Peyer's patch (tissue), 4 donors: ENCODE measurements around the gene TMEM131.

Experiments used
- CTCF ChIP-seq, 6 experiments: fragments of 450-650 bp in 4 of 6; fragments of 200-600 bp in 2 of 6; sonication (generic) in 1 of 6; IDR thresholded peaks; one replicate each; pipeline ENCODE4 v1.5.1; 2017 to 2019; ENCODE audit warnings: antibody characterized with exemption in 6 of 6, mild to moderate bottlenecking in 3 of 6, moderate library complexity in 1 of 6
- POLR2A ChIP-seq, 2 donors: fragments of 450-650 bp; IDR thresholded peaks; one replicate each; pipeline ENCODE4 v1.5.1; 2017; ENCODE audit warnings: antibody characterized with exemption in 2 of 2, mild to moderate bottlenecking in 2 of 2, moderate library complexity in 2 of 2

- TF ChIP-seq POLR2A (IDR thresholded peaks at IDR 0.05) (no peak), CTCF (IDR thresholded peaks at IDR 0.05) (no peak)
Observed at GRCh38 chr2:97751752-97752151, 244.0 kb downstream of the TMEM131 start.
